A673 (cell line): ENCODE results near the gene F2. TPM values are rescaled to one million over a fixed set of nuclear protein-coding genes. Genes with fewer than 3 reads are reported as not detected.

Experiments used
- BruUV-seq: library from RNA; stranded (reverse); fragments of 400-500 nt; replicated peaks from 2 replicates; lab custom pipeline; 2021; lab: Mats Ljungman, UMichigan
- CTCF ChIA-PET: fragments of 300-600 bp; sonication (Branson Sonifier 250); formaldehyde crosslinking; loops from one replicate; lab custom pipeline; 2022; ENCODE audit warnings: antibody characterized with exemption; lab: Charles Lee
- POLR2A ChIA-PET: fragments of 300-600 bp; sonication (Branson Sonifier 250); formaldehyde crosslinking; loops from one replicate; lab custom pipeline; 2022; ENCODE audit warnings: antibody characterized with exemption; ENCODE audit not compliant: low non-redundant PET; lab: Charles Lee
- DNase-seq: peaks from one replicate; pipeline ENCODE4 v3.0.0-alpha.2; 2015; ENCODE audit warnings: low spot score
- H3K27ac ChIP-seq: fragments of 200-600 bp; sonication (generic); 2 replicates; pipeline ENCODE4 v1.5.1; 2016; ENCODE audit warnings: mixed run types, low read depth, mild to moderate bottlenecking, mixed read lengths, antibody characterized with exemption, low read length; ENCODE audit not compliant: poor library complexity, severe bottlenecking
- H3K27me3 ChIP-seq: fragments of 200-600 bp; sonication (generic); replicated peaks from 2 replicates; pipeline ENCODE4 v1.6.1; 2017; ENCODE audit warnings: mixed run types, low read depth, mild to moderate bottlenecking, mixed read lengths, antibody characterized with exemption, low read length; ENCODE audit not compliant: insufficient read depth, poor library complexity
- H3K36me3 ChIP-seq: fragments of 200-600 bp; sonication (generic); 2 replicates; pipeline ENCODE4 v1.6.1; 2016; ENCODE audit warnings: mixed run types, mild to moderate bottlenecking, mixed read lengths, antibody characterized with exemption, low read length; ENCODE audit not compliant: insufficient read depth, poor library complexity, severe bottlenecking
- H3K4me1 ChIP-seq: fragments of 200-600 bp; sonication (generic); 2 replicates; pipeline ENCODE4 v1.6.1; 2017; ENCODE audit warnings: mixed run types, mild to moderate bottlenecking, mixed read lengths, antibody characterized with exemption, low read length; ENCODE audit not compliant: insufficient read depth, poor library complexity, severe bottlenecking
- H3K4me3 ChIP-seq: fragments of 200-600 bp; sonication (generic); 2 replicates; pipeline ENCODE4 v1.5.1; 2016; ENCODE audit warnings: low read depth, mixed run types, mild to moderate bottlenecking, mixed read lengths, low read length; ENCODE audit not compliant: poor library complexity, severe bottlenecking
- H3K9me3 ChIP-seq: fragments of 200-600 bp; sonication (generic); 2 replicates; pipeline ENCODE4 v1.6.1; 2016; ENCODE audit warnings: mixed run types, low read depth, mild to moderate bottlenecking, mixed read lengths, antibody characterized with exemption, low read length; ENCODE audit not compliant: poor library complexity, severe bottlenecking
- CTCF ChIP-seq: fragments of 300-800, 200-600 bp; sonication (generic); conservative IDR thresholded peaks from 2 replicates; pipeline ENCODE4 v1.5.1; 2017; ENCODE audit warnings: low read depth, mild to moderate bottlenecking, antibody characterized with exemption, low read length, moderate library complexity, mixed read lengths
- EZH2 ChIP-seq: fragments of 200-600 bp; sonication (generic); IDR thresholded peaks from 2 replicates; pipeline ENCODE4 v1.6.1; 2017; ENCODE audit warnings: borderline replicate concordance, low read depth, mild to moderate bottlenecking, mixed read lengths, antibody characterized with exemption, low read length; ENCODE audit not compliant: poor library complexity, severe bottlenecking
- intact Hi-C: fragments of 100-400 bp; cut with micrococcal nuclease; formaldehyde crosslinking; loops from one replicate; pipeline ENCODE4 v1.10.0; 2022; ENCODE audit not compliant: unreplicated experiment
- total RNA-seq: library from RNA; stranded (reverse); gene quantifications from 2 replicates; pipeline ENCODE4 v1.2.3, GENCODE V29; 2021

Gene F2
- total RNA-seq, 1 experiment from 2014 or later: not detected

- Histone ChIP-seq H3K27me3 (no peaks in the 10 kb centered on the region), H3K36me3 (peaks cover 26% of the 10 kb centered on the region), H3K4me1 (no peaks in the 10 kb centered on the region), H3K9me3 (no peaks in the 10 kb centered on the region), H3K4me3 (no peak overlapping the region), H3K27ac (no peak overlapping the region)
- TF ChIP-seq CTCF: no peak
- no peak for TF ChIP-seq EZH2
- CTCF ChIA-PET: no interaction called here
- BruUV-seq: no TSS peak
- POLR2A ChIA-PET: no interaction called here
- DNase-seq: no peak
- intact Hi-C loops: no loop called here
These were observed 26.6 kb upstream of the F2 start for GRCh38 chr11:46692450-46692849.

GRCh38 chr11:46693597-46694012, 25.4 kb upstream of the F2 start:
- Histone ChIP-seq H3K4me1 (no peaks in the 10 kb centered on the region), H3K27ac (no peak overlapping the region), H3K9me3 (no peaks in the 10 kb centered on the region), H3K4me3 (no peak overlapping the region), H3K27me3 (no peaks in the 10 kb centered on the region), H3K36me3 (peaks cover 26% of the 10 kb centered on the region)
- no peak for DNase-seq
- intact Hi-C loops: no loop called here
- no peak for TF ChIP-seq EZH2
- no peak for TF ChIP-seq CTCF
- BruUV-seq: no TSS peak
- CTCF ChIA-PET: no interaction called here
- POLR2A ChIA-PET: no interaction called here

- Histone ChIP-seq H3K27me3 (no peaks in the 10 kb centered on the region), H3K9me3 (no peaks in the 10 kb centered on the region), H3K4me1 (no peaks in the 10 kb centered on the region), H3K4me3 (no peak overlapping the region), H3K27ac (peak overlapping the region; percentile 13), H3K36me3 (peaks cover 26% of the 10 kb centered on the region)
- BruUV-seq: no TSS peak
- no peak for TF ChIP-seq CTCF
- TF ChIP-seq EZH2: no peak
- intact Hi-C loops: no loop called here
- POLR2A ChIA-PET: no interaction called here
- CTCF ChIA-PET: interaction anchor here (0.6 kb wide), 2 partner anchors 87 to 859 kb away, joined by 5 to 8 read pairs; no protein-coding TSS in a partner anchor
- no peak for DNase-seq
These were observed 24.9 kb upstream of the F2 start for GRCh38 chr11:46694072-46694471.
